ENCODE measurements around the gene KLF12. TPM values are rescaled to one million over a fixed set of nuclear protein-coding genes. Genes with fewer than 3 reads are reported as not detected.

Gene KLF12
- total RNA-seq, 1 donor from 2014 or later, result 27.9 TPM

DNA sequence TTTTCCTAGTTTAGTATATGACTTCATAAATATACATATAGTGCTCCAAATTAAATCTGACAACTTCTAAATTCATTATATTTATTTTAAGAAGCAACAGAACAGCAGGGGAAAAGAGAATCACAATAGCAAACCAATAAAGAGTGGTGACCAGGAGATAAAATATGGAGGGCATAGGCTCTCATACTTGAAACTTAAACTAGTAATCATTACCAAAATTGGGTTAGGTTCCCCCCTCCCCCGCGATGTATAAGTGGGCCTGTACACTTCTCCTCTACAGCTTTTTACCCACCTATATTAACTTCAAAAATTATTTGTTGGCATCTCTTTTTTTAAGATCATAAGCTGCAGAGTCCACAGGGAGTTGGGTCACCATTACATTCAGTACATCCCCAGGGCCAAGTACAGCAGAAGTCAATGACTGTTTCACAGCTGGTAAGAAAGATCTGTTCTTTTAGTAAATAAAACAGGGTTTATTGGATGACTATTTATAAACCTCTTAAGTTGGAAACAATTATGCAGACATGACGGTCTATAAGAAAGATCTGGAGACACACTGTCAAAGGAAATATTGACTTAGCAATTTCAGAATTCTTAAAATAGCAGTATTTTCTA, 29.4 kb downstream of the KLF12 start:
- intact Hi-C loops (cut with micrococcal nuclease), result no loop called here

GRCh38 chr13:74103970-74104555, 30.1 kb downstream of the KLF12 start:
- intact Hi-C loops (cut with micrococcal nuclease), result no loop called here

GRCh38 chr13:74103196-74103595, 31.0 kb downstream of the KLF12 start:
- intact Hi-C loops (cut with micrococcal nuclease), result no loop called here

DNA sequence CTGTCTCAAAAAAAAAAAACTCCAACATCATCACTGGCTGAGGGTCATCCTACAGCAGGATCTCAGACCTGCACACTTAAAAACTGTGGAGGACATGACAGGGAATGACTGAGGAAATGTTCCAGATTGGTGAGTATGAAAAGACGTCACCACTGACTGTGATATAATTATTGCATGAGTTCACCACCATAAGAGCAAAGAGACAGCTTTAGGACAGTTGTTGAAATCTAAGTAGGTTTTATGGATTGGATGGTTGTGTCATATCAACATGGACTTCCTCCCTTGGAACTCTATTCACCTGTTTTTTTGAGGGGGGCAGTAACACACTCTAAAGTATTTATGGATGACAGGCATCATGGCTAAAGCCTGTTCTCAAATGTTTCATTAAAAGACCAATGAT, 31.5 kb downstream of the KLF12 start:
- intact Hi-C loops (cut with micrococcal nuclease), result no loop called here

GRCh38 chr13:74101436-74101835, 32.8 kb downstream of the KLF12 start:
- intact Hi-C loops (cut with micrococcal nuclease), result no loop called here

- intact Hi-C loops (cut with micrococcal nuclease), result no loop called here
Observed at GRCh38 chr13:74098077-74098476, 36.1 kb downstream of the KLF12 start.

GRCh38 chr13:74097116-74097515, 37.1 kb downstream of the KLF12 start:
- intact Hi-C loops (cut with micrococcal nuclease), result no loop called here

DNA sequence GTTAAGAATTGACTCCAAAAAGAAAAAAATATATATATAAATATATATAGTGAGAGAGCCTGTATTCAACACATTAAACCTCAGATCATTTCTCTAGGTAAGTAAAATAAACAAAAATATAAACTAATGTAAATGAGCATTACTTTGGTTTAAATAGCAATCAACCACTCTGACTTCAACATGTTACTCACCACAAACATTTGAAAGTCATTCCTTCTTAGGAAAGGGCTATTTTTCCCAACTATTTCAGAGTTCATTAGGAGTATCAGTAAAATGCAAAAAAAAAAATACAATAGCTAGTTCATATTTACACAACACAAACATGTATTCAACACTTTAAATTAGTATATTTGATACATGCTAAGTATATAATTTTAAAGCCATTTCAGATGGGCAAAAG, 40.5 kb downstream of the KLF12 start:
- intact Hi-C loops (cut with micrococcal nuclease), result no loop called here

DNA sequence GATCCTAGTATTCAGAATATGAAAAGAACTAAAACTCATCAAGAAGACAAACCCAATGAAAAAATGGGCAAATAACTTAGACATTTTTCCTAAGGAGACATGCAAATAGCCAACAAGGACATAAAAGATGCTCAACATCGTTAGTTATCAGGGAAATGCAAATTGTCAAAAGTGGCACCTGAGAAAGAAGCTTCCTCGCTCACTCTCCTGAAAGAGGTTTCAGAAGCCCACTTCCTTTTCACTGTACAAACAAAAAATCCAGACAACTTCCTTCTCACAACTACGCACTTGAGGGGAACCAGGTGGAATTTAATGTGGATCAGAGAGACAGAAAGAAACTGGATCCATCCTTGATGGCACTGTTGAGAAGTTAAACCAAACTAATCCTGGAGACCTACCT, 41.5 kb downstream of the KLF12 start:
- intact Hi-C loops (cut with micrococcal nuclease), result no loop called here

- intact Hi-C loops (cut with micrococcal nuclease), result loop anchor here (2.0 kb wide), 2 partner anchors 28 to 42 kb away; no protein-coding TSS in a partner anchor
Observed at GRCh38 chr13:74090869-74091605, 43.2 kb downstream of the KLF12 start.

DNA sequence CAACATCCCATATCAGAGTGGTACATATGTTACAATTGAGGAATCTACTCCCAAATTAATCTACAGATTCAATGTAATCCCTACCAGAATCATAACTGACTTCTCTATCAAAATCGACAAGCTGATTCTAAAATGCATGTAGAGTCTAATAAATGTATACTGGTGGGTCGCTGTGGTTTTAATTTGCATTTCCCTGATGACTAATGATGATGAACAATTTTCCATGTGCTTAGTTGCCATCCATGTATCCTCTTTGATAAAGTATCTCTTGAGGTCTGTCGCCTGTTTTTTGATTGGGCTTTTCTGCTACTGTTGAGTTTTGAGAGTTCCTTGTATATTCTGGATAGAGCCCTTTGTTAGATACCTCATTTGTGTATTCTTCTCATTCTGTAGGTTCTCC, 43.8 kb downstream of the KLF12 start:
- intact Hi-C loops (cut with micrococcal nuclease), result loop anchor here (2.0 kb wide), 2 partner anchors 28 to 42 kb away; no protein-coding TSS in a partner anchor

- intact Hi-C loops (cut with micrococcal nuclease), result no loop called here
Observed at GRCh38 chr13:74087357-74087756, 46.8 kb downstream of the KLF12 start.

Data from T-helper 1 cell treated with Interleukin-12 subunit alpha and Interleukin-12 subunit beta and Interleukin-4 antibody, amounts not matched to agents 30 ng/mL and 1 ng/mL, for 36 hours (primary cell).